NOMO-1 treated with DMSO at 0.1 percent for 48 hours (cell line): ENCODE measurements around the gene EPB41L1.

Experiments used
- DNase-seq: peaks from one replicate; lab custom pipeline; 2025; ENCODE audit not compliant: unreplicated experiment; lab: John Stamatoyannopoulos, UW

Gene EPB41L1

DNA sequence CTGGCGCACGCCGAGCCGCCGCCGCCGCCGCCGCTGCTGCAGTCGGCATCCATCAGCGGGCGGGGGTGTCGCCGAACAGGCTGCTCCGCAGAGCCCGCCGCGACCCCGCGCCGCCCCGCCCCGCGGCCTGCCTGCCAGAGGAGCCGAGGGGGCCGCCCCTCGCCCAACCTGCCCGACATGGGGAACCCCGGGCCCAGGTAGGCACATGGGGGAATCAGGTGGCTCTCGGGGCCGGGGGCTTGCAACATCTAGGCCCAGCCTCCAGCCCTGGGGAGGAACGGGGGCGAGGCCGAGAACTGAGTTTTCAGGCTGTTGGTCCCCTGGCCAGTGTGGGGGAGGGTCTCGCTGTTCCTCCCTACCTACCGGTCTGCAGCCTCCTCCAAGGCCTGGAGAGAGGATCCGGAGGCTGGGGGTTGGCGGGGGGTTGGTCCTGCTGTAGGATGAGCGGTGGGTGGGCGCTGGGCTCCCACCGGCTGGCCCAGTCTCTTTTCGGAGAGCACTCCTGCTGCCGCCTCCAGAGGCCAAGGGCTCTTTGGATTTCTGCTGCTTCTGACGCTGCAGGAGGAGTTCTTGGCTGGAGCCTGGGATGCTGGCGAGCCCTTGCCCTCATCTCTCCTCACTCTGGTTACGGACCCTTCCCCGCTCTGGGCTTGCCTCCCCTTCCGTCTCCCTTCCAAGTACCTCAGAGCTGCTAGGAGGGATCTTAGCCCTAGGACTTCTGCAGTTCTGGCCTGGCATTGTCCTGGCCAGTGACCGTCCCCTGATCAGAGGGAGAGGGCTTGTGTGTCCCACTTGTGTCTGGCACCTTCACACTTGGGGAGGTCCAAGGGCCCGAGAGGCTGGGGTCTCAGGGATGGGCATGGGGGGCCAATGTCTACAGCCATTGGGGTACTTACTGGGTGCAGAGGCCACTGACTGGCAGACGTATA is at the start of gene EPB41L1:
TSS of gene EPB41L1 (plus strand) at position 41 of the 929 bp plus-strand sequence. CDS start 19,038 bp downstream, outside the sequence.
- no peak for DNase-seq

DNA sequence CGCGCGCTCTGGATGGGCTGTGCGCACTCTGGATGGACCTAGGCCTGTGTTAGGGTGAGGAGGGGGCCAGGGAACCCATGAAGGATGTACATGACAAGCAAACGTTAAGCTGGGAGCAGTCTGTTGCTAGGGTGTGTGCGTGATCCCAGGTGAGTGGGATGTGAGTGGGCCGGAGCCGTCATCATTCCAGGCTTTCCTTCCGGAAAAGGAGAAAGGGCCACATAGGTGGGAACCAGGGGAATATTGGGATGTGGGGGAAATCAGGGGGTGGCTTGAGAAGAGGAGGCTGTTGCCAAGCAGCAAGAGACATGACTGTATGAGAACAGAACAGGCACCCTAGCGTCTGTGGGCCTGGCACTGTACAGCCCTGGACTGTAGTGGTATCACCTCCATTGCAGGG is 49.7 kb upstream of the EPB41L1 start:
- no peak for DNase-seq

GRCh38 chr20:36105711-36106226 is 48.8 kb upstream of the EPB41L1 start:
- no peak for DNase-seq

DNA sequence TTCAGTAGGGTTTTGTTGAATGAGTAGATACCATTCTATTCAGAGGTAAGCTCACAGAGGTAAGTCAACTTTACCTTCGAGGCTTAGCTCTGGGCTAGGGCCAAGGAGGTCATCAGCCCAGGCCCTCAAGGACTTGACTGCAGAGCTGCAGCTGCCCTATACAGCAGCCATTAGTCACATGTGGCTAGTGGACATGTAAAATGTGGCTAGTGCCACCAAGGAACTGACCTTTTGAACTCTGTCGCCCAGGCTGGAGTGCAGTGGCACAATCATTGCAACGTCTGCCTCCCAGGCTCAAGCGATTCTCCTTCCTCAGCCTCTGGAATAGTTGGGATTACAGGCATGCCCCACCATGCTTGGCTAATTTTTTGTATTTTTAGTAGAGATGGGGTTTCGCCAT is 47.9 kb upstream of the EPB41L1 start:
- no peak for DNase-seq

DNA sequence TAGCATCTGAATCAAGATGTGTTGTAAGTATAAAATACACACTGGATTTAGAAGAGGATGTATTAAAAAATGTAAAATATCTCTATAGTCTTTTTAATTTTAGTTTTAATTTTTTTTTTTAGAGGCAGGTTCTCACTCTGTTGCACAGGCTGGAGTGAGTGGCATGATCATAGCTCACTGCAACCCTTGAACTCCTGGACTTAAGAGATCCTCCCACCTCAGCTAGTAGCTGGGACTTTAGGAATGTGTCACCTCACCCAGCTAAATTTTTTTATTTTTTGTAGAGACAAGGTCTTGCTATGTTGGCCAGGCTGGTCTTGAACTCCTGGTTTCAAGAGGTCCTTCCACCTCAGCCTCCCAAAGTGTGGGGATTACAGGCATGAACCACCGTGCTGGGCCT is 46.7 kb upstream of the EPB41L1 start:
- no peak for DNase-seq

DNA sequence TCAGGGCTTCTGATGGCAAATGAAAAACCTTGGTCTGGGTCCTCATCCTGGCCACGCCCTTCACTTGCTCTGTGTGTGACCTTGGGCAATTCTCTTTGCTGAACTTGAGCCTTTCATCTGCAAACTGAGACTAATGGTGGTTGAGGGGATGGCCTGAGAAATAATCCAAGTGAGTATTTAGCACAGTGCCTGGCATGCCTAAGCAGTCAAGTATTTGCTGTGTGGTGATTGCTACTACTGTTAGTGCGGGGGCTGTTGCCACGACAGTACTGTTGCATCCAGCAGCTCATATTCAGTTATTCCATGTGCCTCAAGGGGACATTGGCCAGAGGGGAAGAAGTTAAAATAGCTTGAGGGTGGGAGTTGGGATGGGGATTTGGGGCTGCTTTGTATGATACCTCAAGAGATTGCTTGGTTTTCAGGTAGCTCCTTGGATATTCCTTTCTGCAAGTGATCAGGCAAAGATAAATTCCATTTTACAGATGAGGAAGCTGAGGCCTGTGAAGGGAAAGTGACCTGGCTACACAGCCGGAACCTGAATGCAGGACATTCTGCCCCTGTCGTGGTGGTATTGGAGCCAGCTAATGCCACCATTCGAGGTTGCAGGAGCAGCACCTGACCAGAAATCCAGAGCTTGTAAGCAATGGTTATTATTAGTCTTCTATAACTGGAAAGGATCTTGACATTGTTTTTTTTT is 45.1 kb upstream of the EPB41L1 start:
- DNase-seq, result no peak

- DNase-seq, result no peak
Measured at GRCh38 chr20:36110994-36111393, 43.5 kb upstream of the EPB41L1 start.

DNA sequence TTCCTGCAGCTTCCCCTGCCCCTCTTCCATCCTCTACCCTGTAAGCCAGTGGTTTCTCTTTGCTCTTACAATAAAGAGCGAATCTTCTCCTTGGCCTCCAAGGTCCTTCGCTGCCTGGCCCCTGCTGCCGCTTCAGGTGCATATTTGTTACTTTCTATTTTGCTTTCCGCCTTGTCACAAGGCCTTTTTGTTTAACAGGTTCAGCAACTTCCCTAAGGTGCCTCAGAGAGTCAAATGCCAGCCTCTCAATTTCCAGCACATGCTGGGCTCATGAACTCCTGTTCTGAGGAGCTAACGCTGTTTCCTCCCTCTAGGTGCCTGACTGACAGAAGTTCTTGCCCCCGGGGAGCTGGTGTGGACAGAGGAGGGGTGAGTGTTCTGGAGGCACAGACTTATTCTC is 42.4 kb upstream of the EPB41L1 start:
- no peak for DNase-seq

DNA sequence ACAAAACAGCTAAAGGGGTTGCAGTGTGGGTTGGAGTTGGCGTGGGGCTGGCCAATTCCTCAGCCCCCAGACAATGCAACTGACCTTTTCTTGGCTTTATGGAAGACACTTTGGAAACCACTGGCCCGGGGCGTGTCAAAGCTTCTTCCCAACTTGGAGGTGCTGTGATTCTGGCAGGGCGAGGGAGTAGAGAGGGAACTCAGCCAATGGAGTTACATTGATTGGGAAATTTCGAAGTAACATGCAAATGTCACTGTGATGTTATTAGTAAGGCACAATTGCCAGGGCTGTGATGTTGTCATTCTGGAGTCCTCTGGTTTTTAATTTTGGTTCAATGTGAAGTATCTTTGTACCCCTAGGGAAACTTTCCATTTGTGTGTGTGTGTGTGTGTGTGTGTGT is 41.5 kb upstream of the EPB41L1 start:
- DNase-seq, result no peak

DNA sequence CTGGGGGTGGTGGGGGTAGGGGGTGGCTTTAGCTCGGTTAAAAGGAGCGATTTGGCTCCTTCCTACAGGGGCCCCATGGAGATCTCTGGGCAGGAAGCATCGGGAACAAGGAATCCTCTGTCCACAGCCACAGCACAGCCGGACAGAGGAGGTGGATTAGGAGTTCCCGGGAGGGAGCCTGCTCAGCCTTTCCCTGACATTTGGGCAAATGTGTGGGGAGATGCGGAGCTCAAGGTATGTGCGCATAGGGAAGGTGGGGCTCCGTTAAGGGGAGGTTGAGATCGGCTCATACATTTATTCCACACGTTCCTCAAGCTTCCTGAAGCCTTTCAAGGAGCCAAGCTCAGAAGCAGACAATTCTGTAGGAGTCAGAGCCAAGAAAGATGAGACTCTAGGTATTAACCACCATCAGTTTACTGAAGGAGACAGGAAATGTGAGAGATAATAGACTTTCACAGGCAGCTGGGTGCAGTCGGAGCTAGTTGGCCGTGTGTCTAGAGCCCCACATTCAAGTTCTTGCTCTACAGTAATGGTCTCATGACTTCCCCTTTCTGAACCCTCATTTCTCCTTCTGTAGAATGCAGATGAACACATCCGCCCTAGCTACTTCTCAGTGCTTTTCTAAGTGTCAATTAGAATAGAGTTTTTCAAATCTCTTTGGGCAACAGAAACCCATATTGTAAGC is 40.8 kb upstream of the EPB41L1 start:
- DNase-seq, result peak; percentile 87

GRCh38 chr20:36114707-36115106 is 39.8 kb upstream of the EPB41L1 start:
- no peak for DNase-seq

- DNase-seq, result no peak
Measured at GRCh38 chr20:36115925-36116324, 38.6 kb upstream of the EPB41L1 start.

GRCh38 chr20:36116807-36117441 is 37.6 kb upstream of the EPB41L1 start:
- peak; percentile 15 for DNase-seq

GRCh38 chr20:36117638-36118037 is 36.9 kb upstream of the EPB41L1 start:
- no peak for DNase-seq

DNA sequence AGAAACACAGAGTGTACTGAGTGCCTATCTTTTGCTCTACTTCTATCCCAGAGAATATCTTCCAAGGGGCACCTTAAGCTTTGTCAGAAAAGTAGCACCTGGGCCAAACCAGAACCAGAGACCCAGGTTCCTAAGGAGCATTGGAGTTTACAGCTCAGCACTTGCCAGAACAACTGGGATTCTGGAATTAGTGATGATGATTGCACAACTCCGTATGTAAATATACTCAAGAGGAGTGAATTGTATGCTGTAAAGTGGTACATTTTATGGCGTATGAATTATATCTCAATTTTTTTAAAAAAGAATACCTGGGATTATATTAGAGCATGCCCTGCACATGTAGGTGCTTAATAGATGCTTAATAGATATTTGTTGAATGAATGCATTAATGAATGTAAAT is 36.2 kb upstream of the EPB41L1 start:
- DNase-seq, result no peak

- DNase-seq, result no peak
Measured at GRCh38 chr20:36119537-36119936, 35.0 kb upstream of the EPB41L1 start.

DNA sequence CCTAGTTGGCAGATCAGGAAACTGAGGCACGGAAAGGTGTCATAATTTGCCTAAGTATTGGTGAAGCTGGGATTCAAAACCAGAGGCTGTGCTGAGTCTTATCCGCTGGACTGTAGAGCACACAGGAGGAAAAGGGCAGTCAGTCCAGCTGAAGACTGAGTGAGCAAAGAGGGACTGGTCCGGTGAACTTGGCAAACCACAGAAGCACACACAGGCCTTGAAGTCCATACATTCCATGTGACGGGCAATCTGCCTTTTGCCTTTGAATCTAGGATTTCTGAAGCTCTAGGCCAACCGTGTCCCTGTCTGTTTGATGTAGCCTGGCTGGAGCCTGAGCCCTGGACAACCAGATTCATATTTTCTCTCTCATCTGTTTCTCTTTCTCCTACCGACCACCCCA is 34.3 kb upstream of the EPB41L1 start:
- no peak for DNase-seq

DNA sequence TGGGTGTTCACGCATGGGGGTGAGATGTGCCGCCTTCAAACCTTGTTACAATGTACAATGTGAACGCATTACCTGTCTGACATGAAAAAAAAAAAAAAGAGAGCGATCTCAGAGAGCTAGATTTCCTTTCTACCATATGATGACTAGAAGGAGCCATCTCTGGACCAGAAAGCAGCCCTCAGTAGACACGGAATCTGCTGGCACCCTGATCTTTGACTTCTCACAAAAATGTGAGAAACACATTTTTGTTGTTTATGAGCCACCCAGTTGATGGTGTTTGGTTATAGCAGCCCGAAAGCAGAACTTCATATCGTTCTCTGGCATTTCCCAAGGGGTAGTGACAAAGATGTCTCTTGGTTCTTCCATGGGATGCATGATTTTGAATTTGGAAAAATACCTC is 33.5 kb upstream of the EPB41L1 start:
- no peak for DNase-seq

DNA sequence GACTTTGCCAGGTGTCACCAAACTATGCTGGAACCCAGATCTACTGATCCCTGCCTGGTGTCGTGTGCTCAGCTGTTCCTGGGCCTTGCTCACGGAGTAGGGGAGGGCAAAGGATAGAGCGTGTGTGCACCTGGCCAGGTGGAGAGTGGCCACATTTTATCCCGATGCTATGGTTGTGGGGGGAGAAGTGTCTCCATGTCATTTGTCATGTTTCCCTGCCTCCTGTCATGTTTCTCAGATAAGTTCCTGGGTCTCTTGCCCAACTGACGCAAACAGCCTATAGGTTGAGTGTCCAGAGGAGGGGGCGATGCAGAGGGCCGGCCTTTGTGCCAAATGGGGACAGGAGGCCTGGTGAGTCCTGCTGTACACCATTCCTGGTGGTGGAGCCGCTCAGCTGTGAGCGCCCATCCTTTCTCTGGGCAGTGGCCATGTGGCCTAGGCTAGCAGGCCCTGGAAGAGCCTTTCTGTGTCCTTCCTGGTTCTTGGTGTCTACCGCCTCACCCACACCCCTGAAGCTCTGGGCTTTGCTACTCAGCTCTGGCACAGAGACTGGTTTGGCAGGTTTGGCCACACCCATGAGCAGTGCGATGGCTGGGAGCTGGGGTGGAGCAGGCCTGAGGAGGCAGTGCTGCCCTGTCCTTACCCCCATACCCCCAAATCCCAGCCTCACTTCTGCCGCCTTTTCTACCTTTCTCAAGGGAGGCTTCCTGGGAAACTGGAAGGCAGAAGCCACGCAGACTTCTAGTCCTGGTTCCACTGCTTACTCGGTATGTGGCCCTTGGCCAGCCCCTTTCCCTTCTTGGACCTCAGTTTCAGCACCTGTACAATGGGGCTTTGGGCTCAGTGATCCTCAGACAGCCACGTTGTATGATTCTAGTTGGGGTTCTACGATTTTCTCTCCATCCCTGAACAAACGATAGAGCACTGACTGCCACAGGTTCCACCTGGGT is 32.3 kb upstream of the EPB41L1 start:
- DNase-seq, result no peak

- no peak for DNase-seq
Measured at GRCh38 chr20:36122931-36123288, 31.6 kb upstream of the EPB41L1 start.
